ENCODE measurements around the gene CDC40. TPM values are rescaled to one million over a fixed set of nuclear protein-coding genes. Genes with fewer than 3 reads are reported as not detected.

CDC40 gene
- total and polyA plus RNA-seq, 7 donors: 8.5 to 27.7 (median 13.9) TPM

DNA sequence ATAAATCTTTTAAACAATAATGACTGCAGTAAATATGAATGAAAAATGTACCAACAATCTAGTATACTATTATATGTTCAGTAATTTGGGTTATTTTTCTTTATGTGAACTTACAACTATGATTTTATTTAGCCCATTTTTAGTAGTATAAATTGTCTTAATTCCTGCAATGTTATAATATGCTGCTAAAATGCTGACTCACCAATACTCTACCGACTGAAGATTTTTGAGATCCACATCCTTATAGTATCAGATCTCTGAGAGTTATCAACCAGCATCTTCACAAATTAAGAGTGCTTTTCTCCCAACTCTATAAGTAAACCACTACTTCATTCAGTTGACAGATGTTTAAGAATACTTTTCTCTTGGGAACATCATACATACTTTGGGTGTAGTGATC, 16.6 kb downstream of the CDC40 start:
- 57 to 84% (median 63%) methylated on average over 1 of the region's 1 CpG for WGBS, 3 donors
- Histone ChIP-seq H3K27ac (no peak overlapping the region), H3K27me3 (ENCODE audit: insufficient read depth in 3 of 3, low read length in 2 of 3) (no peaks in the 10 kb centered on the region), H3K4me1 (peaks cover 1% of the 10 kb centered on the region), H3K4me3 (no peak overlapping the region), H3K36me3 (ENCODE audit: insufficient read depth in 1 of 2, low read depth in 1 of 2) (peaks cover 0 to 15% of the 10 kb centered on the region in 2 donors), H3K9me3 (no peaks in the 10 kb centered on the region)
- TF ChIP-seq, protein P1, sequence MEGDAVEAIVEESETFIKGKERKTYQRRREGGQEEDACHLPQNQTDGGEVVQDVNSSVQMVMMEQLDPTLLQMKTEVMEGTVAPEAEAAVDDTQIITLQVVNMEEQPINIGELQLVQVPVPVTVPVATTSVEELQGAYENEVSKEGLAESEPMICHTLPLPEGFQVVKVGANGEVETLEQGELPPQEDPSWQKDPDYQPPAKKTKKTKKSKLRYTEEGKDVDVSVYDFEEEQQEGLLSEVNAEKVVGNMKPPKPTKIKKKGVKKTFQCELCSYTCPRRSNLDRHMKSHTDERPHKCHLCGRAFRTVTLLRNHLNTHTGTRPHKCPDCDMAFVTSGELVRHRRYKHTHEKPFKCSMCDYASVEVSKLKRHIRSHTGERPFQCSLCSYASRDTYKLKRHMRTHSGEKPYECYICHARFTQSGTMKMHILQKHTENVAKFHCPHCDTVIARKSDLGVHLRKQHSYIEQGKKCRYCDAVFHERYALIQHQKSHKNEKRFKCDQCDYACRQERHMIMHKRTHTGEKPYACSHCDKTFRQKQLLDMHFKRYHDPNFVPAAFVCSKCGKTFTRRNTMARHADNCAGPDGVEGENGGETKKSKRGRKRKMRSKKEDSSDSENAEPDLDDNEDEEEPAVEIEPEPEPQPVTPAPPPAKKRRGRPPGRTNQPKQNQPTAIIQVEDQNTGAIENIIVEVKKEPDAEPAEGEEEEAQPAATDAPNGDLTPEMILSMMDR (IDR thresholded peaks at IDR 0.05): no peak
- intact Hi-C loops (cut with DNase I): no loop called here
- DNase-seq (no peak), ATAC-seq (no peak)

- intact Hi-C loops (cut with DNase I): no loop called here
- ATAC-seq: no peak
- TF ChIP-seq, protein P1 (IDR thresholded peaks at IDR 0.05): no peak
- Histone ChIP-seq H3K4me3 (no peak overlapping the region), H3K4me1 (no peaks in the 10 kb centered on the region), H3K36me3 (ENCODE audit: insufficient read depth in 1 of 2, low read depth in 1 of 2) (peaks cover 0 to 9% of the 10 kb centered on the region in 2 donors), H3K27me3 (ENCODE audit: insufficient read depth in 3 of 3, low read length in 2 of 3) (no peaks in the 10 kb centered on the region), H3K27ac (no peak overlapping the region), H3K9me3 (no peaks in the 10 kb centered on the region)
- DNase-seq: no peak
- 95 to 98% (median 96%) methylated on average over 3 of the region's 3 CpGs for WGBS, 3 donors
Measured at GRCh38 chr6:110198561-110198960, 18.3 kb downstream of the CDC40 start.

DNA sequence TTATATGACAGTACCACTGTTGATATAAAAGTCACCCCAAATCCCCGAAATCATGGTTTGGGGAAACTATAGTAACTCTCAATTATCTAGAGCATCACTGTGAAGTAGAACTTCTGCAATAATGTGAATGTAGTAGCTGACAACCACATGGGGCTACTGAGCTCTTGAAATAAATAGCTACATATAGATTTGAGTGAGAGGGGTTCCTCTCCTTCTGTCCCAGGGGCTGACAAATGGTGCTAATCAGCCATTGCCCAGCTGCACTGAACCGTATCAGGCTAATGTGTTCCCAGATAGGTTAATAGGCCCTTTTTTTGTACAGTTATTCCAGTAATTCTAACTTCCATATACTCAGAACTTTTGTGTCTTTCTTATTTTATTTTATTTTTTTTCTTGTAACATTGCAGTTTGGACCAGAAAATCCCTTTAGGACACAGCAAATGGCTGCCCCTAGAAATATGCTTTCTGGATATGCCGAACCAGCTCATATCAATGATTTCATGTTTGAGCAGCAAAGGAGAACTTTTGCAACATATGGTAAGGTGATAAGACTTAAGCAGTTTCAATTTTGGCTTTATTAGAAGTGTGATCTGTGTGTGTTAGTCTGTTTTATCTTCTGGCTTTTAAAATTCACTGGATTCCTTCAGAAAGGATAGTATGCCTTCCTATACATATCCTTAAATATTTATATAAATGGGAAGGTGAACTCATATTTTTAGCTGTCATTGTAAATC, 21.1 kb downstream of the CDC40 start:
- Histone ChIP-seq H3K36me3 (ENCODE audit: insufficient read depth in 1 of 2, low read depth in 1 of 2) (no peaks in the 10 kb centered on the region), H3K4me1 (no peaks in the 10 kb centered on the region), H3K9me3 (no peaks in the 10 kb centered on the region), H3K4me3 (no peak overlapping the region), H3K27ac (no peak overlapping the region), H3K27me3 (ENCODE audit: insufficient read depth in 3 of 3, low read length in 2 of 3) (no peaks in the 10 kb centered on the region)
- TF ChIP-seq, protein P1 (IDR thresholded peaks at IDR 0.05): no peak
- DNase-seq (no peak), ATAC-seq (no peak)
- intact Hi-C loops (cut with DNase I): no loop called here
- 84 to 96% (median 87%) methylated on average over 3 of the region's 3 CpGs for WGBS, 3 donors

- no peak overlapping the region for H3K4me3 ChIP-seq
- H3K4me1 ChIP-seq: no peaks in the 10 kb centered on the region
- DNase-seq (no peak), ATAC-seq (no peak)
- 97 to 98% (median 97%) methylated on average over 3 of the region's 3 CpGs for WGBS, 3 donors
- intact Hi-C loops (cut with DNase I): no loop called here
- no peaks in the 10 kb centered on the region for H3K27me3 ChIP-seq (ENCODE audit: insufficient read depth in 3 of 3, low read length in 2 of 3)
- H3K9me3 ChIP-seq: no peaks in the 10 kb centered on the region
- TF ChIP-seq, protein P1 (IDR thresholded peaks at IDR 0.05): no peak
- H3K27ac ChIP-seq: no peak overlapping the region
- H3K36me3 ChIP-seq (ENCODE audit: insufficient read depth in 1 of 2, low read depth in 1 of 2): peaks cover 6 to 49% of the 10 kb centered on the region in 2 donors
Measured at GRCh38 chr6:110207652-110208051, 27.4 kb downstream of the CDC40 start.

- Histone ChIP-seq H3K4me3 (no peak overlapping the region), H3K9me3 (no peaks in the 10 kb centered on the region), H3K36me3 (ENCODE audit: insufficient read depth in 1 of 2, low read depth in 1 of 2) (peaks cover 13 to 90% of the 10 kb centered on the region in 2 donors), H3K4me1 (no peaks in the 10 kb centered on the region), H3K27me3 (ENCODE audit: insufficient read depth in 3 of 3, low read length in 2 of 3) (no peaks in the 10 kb centered on the region), H3K27ac (no peak overlapping the region)
- no peak for DNase-seq
- TF ChIP-seq, protein P1 (IDR thresholded peaks at IDR 0.05): no peak
- 89 to 95% (median 89%) methylated on average over 1 of the region's 1 CpG for whole genome bisulfite sequencing, 3 donors
- intact Hi-C loops (cut with DNase I): no loop called here
- no peak for ATAC-seq
Measured at GRCh38 chr6:110211753-110212152, 31.5 kb downstream of the CDC40 start.

All from psoas muscle (tissue), 8 donors.